B cell (primary cell): ENCODE measurements around the gene SRCAP. TPM values are rescaled to one million over a fixed set of nuclear protein-coding genes. Genes with fewer than 3 reads are reported as not detected.

ENCODE experiments used
- ATAC-seq: fragments of 200-7000 bp; cut with Tn5 transposase; one replicate; pipeline ENCODE4 v1.10.0; 2021; ENCODE audit warnings: low read depth, mild to moderate bottlenecking, moderate number of reproducible peaks, moderate library complexity
- CTCF ChIA-PET: fragments of 350-600 bp; sonication (Branson Sonifier 250); formaldehyde crosslinking; loops from one replicate; lab custom pipeline; 2021; ENCODE audit warnings: antibody characterized with exemption, inconsistent platforms; lab: Charles Lee
- POLR2A ChIA-PET: fragments of 350-600 bp; sonication (Branson Sonifier 250); formaldehyde crosslinking; loops from one replicate; lab custom pipeline; 2021; ENCODE audit warnings: antibody characterized with exemption; lab: Charles Lee
- DNase-seq: peaks from one replicate; pipeline ENCODE4 v3.0.0; 2013
- H2AFZ ChIP-seq: 2 replicates; pipeline ENCODE4 v1.6.1; 2012; ENCODE audit warnings: mild to moderate bottlenecking, low read depth, low read length; ENCODE audit not compliant: insufficient read depth, poor library complexity, severe bottlenecking
- H3K27ac ChIP-seq, 2 donors: 1 replicate in 1 of 2; 2 replicates in 1 of 2; pipeline ENCODE4 v1.5.1; 2012 to 2013; ENCODE audit warnings: low read length in 2 of 2, mild to moderate bottlenecking in 2 of 2, moderate library complexity in 1 of 2
- H3K27me3 ChIP-seq, 4 experiments: fragments of 200-600 bp in 1 of 4; sonication (generic) in 1 of 4; replicated peaks in 1 of 4; 1 replicate in 2 of 4; 2 replicates in 2 of 4; pipeline versions ENCODE4 v1.6.1 to v1.7.0; 2013 to 2016; ENCODE audit warnings: low read length in 3 of 4, mild to moderate bottlenecking in 2 of 4, mixed read lengths in 1 of 4, moderate library complexity in 1 of 4; ENCODE audit not compliant: insufficient read depth in 4 of 4, control insufficient read depth in 3 of 4; ENCODE audit errors: control extremely low read depth in 1 of 4
- H3K36me3 ChIP-seq, 2 experiments: replicated peaks in 1 of 2; 1 replicate in 1 of 2; 2 replicates in 1 of 2; pipeline versions ENCODE4 v1.6.1 to v1.7.1; 2013; ENCODE audit warnings: low read length in 1 of 2; ENCODE audit not compliant: insufficient read depth in 2 of 2, control insufficient read depth in 1 of 2; ENCODE audit errors: control extremely low read depth in 1 of 2, extremely low read depth in 1 of 2
- H3K4me1 ChIP-seq, 2 donors: fragments of 200-600 bp in 1 of 2; sonication (generic) in 1 of 2; 1 replicate in 1 of 2; 2 replicates in 1 of 2; pipeline versions ENCODE4 v1.5.1 to v1.6.1; 2013 to 2017; ENCODE audit warnings: low read length in 2 of 2; ENCODE audit not compliant: control insufficient read depth in 2 of 2, insufficient read depth in 2 of 2
- H3K4me2 ChIP-seq: replicated peaks from 2 replicates; pipeline ENCODE3; 2012; ENCODE audit warnings: mild to moderate bottlenecking, low read depth, low read length; ENCODE audit not compliant: poor library complexity, severe bottlenecking
- H3K4me3 ChIP-seq, 5 experiments: fragments of 200-600 bp in 1 of 5; sonication (generic) in 1 of 5; 1 replicate in 3 of 5; 2 replicates in 2 of 5; pipeline versions ENCODE4 v1.5.1 to v1.7.0; 2011 to 2016; ENCODE audit warnings: low read length in 4 of 5, mild to moderate bottlenecking in 4 of 5, low read depth in 2 of 5, control low read depth in 1 of 5, moderate library complexity in 1 of 5; ENCODE audit not compliant: insufficient read depth in 1 of 5; ENCODE audit errors: control extremely low read depth in 1 of 5, extremely low read depth in 1 of 5
- H3K79me2 ChIP-seq: fragments of 200-600 bp; sonication (generic); one replicate; pipeline ENCODE4 v1.6.0; 2016; ENCODE audit warnings: low read length; ENCODE audit not compliant: control insufficient read depth, insufficient read depth
- H3K9ac ChIP-seq: fragments of 200-600 bp; sonication (generic); 2 replicates; pipeline ENCODE4 v1.6.1; 2017; ENCODE audit warnings: mild to moderate bottlenecking, low read length, moderate library complexity
- H3K9me3 ChIP-seq, 3 donors: one replicate each; pipeline versions ENCODE4 v1.6.1 to v1.7.1; 2013; ENCODE audit warnings: low read length in 2 of 3; ENCODE audit not compliant: control insufficient read depth in 2 of 3, insufficient read depth in 1 of 3; ENCODE audit errors: control extremely low read depth in 1 of 3
- H4K20me1 ChIP-seq: 2 replicates; pipeline ENCODE4 v1.6.0; 2012; ENCODE audit warnings: mild to moderate bottlenecking, low read length; ENCODE audit not compliant: insufficient read depth, control insufficient read depth, poor library complexity, severe bottlenecking
- H3K27ac Mint-ChIP-seq: one replicate; pipeline ENCODE4 v1.8.0; 2021; ENCODE audit warnings: mixed read lengths
- H3K27me3 Mint-ChIP-seq: one replicate; pipeline ENCODE4 v1.8.0; 2021; ENCODE audit warnings: mixed read lengths
- H3K4me1 Mint-ChIP-seq: one replicate; pipeline ENCODE4 v1.8.0; 2021; ENCODE audit warnings: mixed read lengths
- H3K4me3 Mint-ChIP-seq: one replicate; pipeline ENCODE4 v1.8.0; 2021; ENCODE audit warnings: mixed read lengths
- H3K9me3 Mint-ChIP-seq: one replicate; pipeline ENCODE4 v1.8.0; 2022; ENCODE audit warnings: mixed read lengths; ENCODE audit not compliant: insufficient read depth
- EZH2 ChIP-seq: IDR thresholded peaks from 2 replicates; pipeline ENCODE4 v1.6.1; 2012; ENCODE audit warnings: borderline replicate concordance, low read depth, mild to moderate bottlenecking, moderate library complexity, low read length; ENCODE audit not compliant: insufficient read depth, poor library complexity, severe bottlenecking
- WGBS: methylation state at CpG from one replicate; pipeline ENCODE4 v1.1.5; 2013; ENCODE audit warnings: missing lambda C conversion rate; ENCODE audit not compliant: insufficient coverage; 5-methylcytosine and 5-hydroxymethylcytosine counted together
- intact Hi-C: fragments of 100-400 bp; cut with micrococcal nuclease; formaldehyde crosslinking; loops from one replicate; pipeline ENCODE4 v1.10.0; 2022
- polyA plus RNA-seq: library from polyadenylated mRNA; depleted of rRNA; stranded (reverse); fragments of >200 nt; gene quantifications from 2 replicates; pipeline ENCODE4 v1.2.3, GENCODE V29; 2012
- total RNA-seq, 2 donors: library from RNA; stranded (reverse); fragments of 120-200 nt in 1 of 2; gene quantifications; 1 replicate in 1 of 2; 2 replicates in 1 of 2; pipeline versions ENCODE4 v1.2.3 to v1.2.4, GENCODE V29; 2013 to 2022
- TF ChIP-seq, protein P1 (sequence below): fragments of 200-600 bp; IDR thresholded peaks from one replicate; pipeline ENCODE4 v1.8.0; 2022; ENCODE audit warnings: antibody characterized with exemption, mild to moderate bottlenecking

SRCAP gene
- total and polyA plus RNA-seq, 2 donors (not counting 1 experiment from before 2014, with no cell fraction given): 20.9 to 145 TPM

- Mint-ChIP-seq H3K4me3 (peak overlapping the region; percentile 92), H3K27ac (peak overlapping the region; percentile 93), H3K27me3 (no peaks in the 10 kb centered on the region), H3K4me1 (peaks cover 19% of the 10 kb centered on the region), H3K9me3 (no peaks in the 10 kb centered on the region)
- peak overlapping the region; percentile 89 for H3K4me2 ChIP-seq
- no peak for TF ChIP-seq EZH2
- TF ChIP-seq, protein P1, sequence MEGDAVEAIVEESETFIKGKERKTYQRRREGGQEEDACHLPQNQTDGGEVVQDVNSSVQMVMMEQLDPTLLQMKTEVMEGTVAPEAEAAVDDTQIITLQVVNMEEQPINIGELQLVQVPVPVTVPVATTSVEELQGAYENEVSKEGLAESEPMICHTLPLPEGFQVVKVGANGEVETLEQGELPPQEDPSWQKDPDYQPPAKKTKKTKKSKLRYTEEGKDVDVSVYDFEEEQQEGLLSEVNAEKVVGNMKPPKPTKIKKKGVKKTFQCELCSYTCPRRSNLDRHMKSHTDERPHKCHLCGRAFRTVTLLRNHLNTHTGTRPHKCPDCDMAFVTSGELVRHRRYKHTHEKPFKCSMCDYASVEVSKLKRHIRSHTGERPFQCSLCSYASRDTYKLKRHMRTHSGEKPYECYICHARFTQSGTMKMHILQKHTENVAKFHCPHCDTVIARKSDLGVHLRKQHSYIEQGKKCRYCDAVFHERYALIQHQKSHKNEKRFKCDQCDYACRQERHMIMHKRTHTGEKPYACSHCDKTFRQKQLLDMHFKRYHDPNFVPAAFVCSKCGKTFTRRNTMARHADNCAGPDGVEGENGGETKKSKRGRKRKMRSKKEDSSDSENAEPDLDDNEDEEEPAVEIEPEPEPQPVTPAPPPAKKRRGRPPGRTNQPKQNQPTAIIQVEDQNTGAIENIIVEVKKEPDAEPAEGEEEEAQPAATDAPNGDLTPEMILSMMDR: no peak
- H3K27me3 ChIP-seq: no peaks in the 10 kb centered on the region
- ChIA-PET POLR2A (interaction anchor here (0.7 to 1.7 kb wide), 7 partner anchors 11 to 175 kb away, joined by 3 to 9 read pairs (median 3); partner anchors contain the start of genes CFAP119 and SRCAP), CTCF (interaction anchor here (1.2 to 1.5 kb wide), 4 partner anchors 24 to 395 kb away, joined by 3 read pairs; no protein-coding TSS in a partner anchor)
- DNase-seq (no peak), ATAC-seq (no peak)
- no peaks in the 10 kb centered on the region for H3K9me3 ChIP-seq
- peak overlapping the region; percentile 81 for H3K9ac ChIP-seq
- peak overlapping the region; percentile 87 for H2AFZ ChIP-seq
- no peaks in the 10 kb centered on the region for H4K20me1 ChIP-seq
- WGBS: 72% methylated on average over 3 of the region's 3 CpGs
- peak overlapping the region; percentile 22 to 84 (median 69) for H3K4me3 ChIP-seq
- peak overlapping the region; percentile 45 to 75 for H3K27ac ChIP-seq
- H3K79me2 ChIP-seq: peaks cover 9% of the 10 kb centered on the region
- H3K36me3 ChIP-seq: peaks cover 0 to 12% of the 10 kb centered on the region in 2 experiments
- H3K4me1 ChIP-seq: peaks cover 3 to 5% of the 10 kb centered on the region in 2 donors
- intact Hi-C loops: no loop called here
Measured at GRCh38 chr16:30747331-30747730, 48.4 kb downstream of the SRCAP start.
